MM.1S (cell line): ENCODE results near the gene HMCES.

Source experiments
- DNase-seq: peaks from one replicate; pipeline ENCODE4 v3.0.0-alpha.2; 2015
- H2AFZ ChIP-seq: fragments of 300-600 bp; sonication (generic); 2 replicates; pipeline ENCODE4 v1.6.0; 2016; ENCODE audit warnings: antibody characterized with exemption, low read length
- H3F3A ChIP-seq: fragments of 300-600 bp; sonication (generic); 2 replicates; pipeline ENCODE4 v1.6.1; 2016; ENCODE audit warnings: mild to moderate bottlenecking, antibody characterized with exemption, low read length, moderate library complexity, mixed read lengths; ENCODE audit not compliant: insufficient read depth
- H3K27ac ChIP-seq: fragments of 300-600 bp; sonication (generic); 2 replicates; pipeline ENCODE4 v1.5.1; 2016; ENCODE audit warnings: mild to moderate bottlenecking, low read length
- H3K27me3 ChIP-seq: fragments of 300-600 bp; sonication (generic); replicated peaks from 2 replicates; pipeline ENCODE4 v1.6.0; 2016; ENCODE audit warnings: low read length; ENCODE audit not compliant: insufficient read depth
- H3K36me3 ChIP-seq: fragments of 300-600 bp; sonication (generic); replicated peaks from 2 replicates; pipeline ENCODE4 v1.6.1; 2016; ENCODE audit warnings: mild to moderate bottlenecking, low read length, mixed read lengths; ENCODE audit not compliant: insufficient read depth
- H3K4me1 ChIP-seq: fragments of 300-600 bp; sonication (generic); 2 replicates; pipeline ENCODE4 v1.6.1; 2016; ENCODE audit warnings: low read length, mixed read lengths
- H3K4me2 ChIP-seq: fragments of 300-600 bp; sonication (generic); 2 replicates; pipeline ENCODE4 v1.6.0; 2016; ENCODE audit warnings: low read depth, low read length
- H3K4me3 ChIP-seq: fragments of 300-600 bp; sonication (generic); 2 replicates; pipeline ENCODE4 v1.5.1; 2016; ENCODE audit warnings: low read length, mixed read lengths
- H3K79me2 ChIP-seq: fragments of 300-600 bp; sonication (generic); 2 replicates; pipeline ENCODE4 v1.6.1; 2016; ENCODE audit warnings: mixed run types, low read length, mixed read lengths
- H3K9ac ChIP-seq: fragments of 300-600 bp; sonication (generic); 2 replicates; pipeline ENCODE4 v1.6.1; 2016; ENCODE audit warnings: low read length, mixed read lengths
- H3K9me2 ChIP-seq: fragments of 300-600 bp; sonication (generic); replicated peaks from 2 replicates; pipeline ENCODE4 v1.6.1; 2016; ENCODE audit warnings: mild to moderate bottlenecking, low read length, mixed read lengths; ENCODE audit not compliant: insufficient read depth
- H3K9me3 ChIP-seq: fragments of 300-600 bp; sonication (generic); replicated peaks from 2 replicates; pipeline ENCODE4 v1.6.1; 2016; ENCODE audit warnings: mild to moderate bottlenecking, low read length, mixed read lengths; ENCODE audit not compliant: insufficient read depth
- H4K20me1 ChIP-seq: fragments of 300-600 bp; sonication (generic); 2 replicates; pipeline ENCODE4 v1.6.1; 2016; ENCODE audit warnings: mild to moderate bottlenecking, low read length, moderate library complexity, mixed read lengths; ENCODE audit not compliant: insufficient read depth
- EZH2 ChIP-seq: fragments of 300-600 bp; sonication (generic); optimal IDR thresholded peaks from 2 replicates; pipeline ENCODE3; 2017; ENCODE audit warnings: low read depth, mild to moderate bottlenecking, antibody characterized with exemption, low read length, mixed read lengths
- EZH2phosphoT487 ChIP-seq: fragments of 300-600 bp; sonication (generic); IDR thresholded peaks from 2 replicates; pipeline ENCODE4 v1.6.1; 2018; ENCODE audit warnings: antibody characterized with exemption, low read length
- TF ChIP-seq, protein P1 (sequence below): fragments of 300-600 bp; sonication (generic); IDR thresholded peaks from 2 replicates; pipeline ENCODE4 v1.5.1; 2016; ENCODE audit warnings: antibody characterized with exemption, low read length, mixed read lengths

The HMCES gene

GRCh38 chr3:129317014-129317771, 38.5 kb downstream of the HMCES start:
- Histone ChIP-seq H3K27ac (peak overlapping the region; percentile 99), H3K4me1 (peaks cover 52% of the 10 kb centered on the region), H3K4me2 (peak overlapping the region; percentile 84), H3K9me3 (no peaks in the 10 kb centered on the region), H3K27me3 (no peaks in the 10 kb centered on the region), H3K9me2 (no peaks in the 10 kb centered on the region), H3K79me2 (peaks cover 43% of the 10 kb centered on the region), H3K9ac (peak overlapping the region; percentile 99), H3F3A (peaks cover 49% of the 10 kb centered on the region), H3K36me3 (no peaks in the 10 kb centered on the region), H4K20me1 (no peaks in the 10 kb centered on the region), H3K4me3 (peak overlapping the region; percentile 79), H2AFZ (peak overlapping the region; percentile 82)
- DNase-seq: peak; percentile 5
- TF ChIP-seq, protein P1, sequence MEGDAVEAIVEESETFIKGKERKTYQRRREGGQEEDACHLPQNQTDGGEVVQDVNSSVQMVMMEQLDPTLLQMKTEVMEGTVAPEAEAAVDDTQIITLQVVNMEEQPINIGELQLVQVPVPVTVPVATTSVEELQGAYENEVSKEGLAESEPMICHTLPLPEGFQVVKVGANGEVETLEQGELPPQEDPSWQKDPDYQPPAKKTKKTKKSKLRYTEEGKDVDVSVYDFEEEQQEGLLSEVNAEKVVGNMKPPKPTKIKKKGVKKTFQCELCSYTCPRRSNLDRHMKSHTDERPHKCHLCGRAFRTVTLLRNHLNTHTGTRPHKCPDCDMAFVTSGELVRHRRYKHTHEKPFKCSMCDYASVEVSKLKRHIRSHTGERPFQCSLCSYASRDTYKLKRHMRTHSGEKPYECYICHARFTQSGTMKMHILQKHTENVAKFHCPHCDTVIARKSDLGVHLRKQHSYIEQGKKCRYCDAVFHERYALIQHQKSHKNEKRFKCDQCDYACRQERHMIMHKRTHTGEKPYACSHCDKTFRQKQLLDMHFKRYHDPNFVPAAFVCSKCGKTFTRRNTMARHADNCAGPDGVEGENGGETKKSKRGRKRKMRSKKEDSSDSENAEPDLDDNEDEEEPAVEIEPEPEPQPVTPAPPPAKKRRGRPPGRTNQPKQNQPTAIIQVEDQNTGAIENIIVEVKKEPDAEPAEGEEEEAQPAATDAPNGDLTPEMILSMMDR: no peak
- TF ChIP-seq EZH2phosphoT487 (no peak), EZH2 (no peak)

- Histone ChIP-seq H3K9me2 (no peaks in the 10 kb centered on the region), H4K20me1 (no peaks in the 10 kb centered on the region), H3K4me3 (peak overlapping the region; percentile 79; the same call in 1 of the 2 replicates), H3K27ac (peak overlapping the region; percentile 99), H3K27me3 (no peaks in the 10 kb centered on the region), H3K36me3 (no peaks in the 10 kb centered on the region), H3K79me2 (peaks cover 43% of the 10 kb centered on the region), H3K9me3 (no peaks in the 10 kb centered on the region), H3K4me1 (peaks cover 46% of the 10 kb centered on the region), H3F3A (peaks cover 42% of the 10 kb centered on the region), H3K4me2 (peak overlapping the region; percentile 84), H2AFZ (no peak overlapping the region; the same call in 1 of the 2 replicates), H3K9ac (peak overlapping the region; percentile 99)
- TF ChIP-seq EZH2phosphoT487: no peak
- no peak for TF ChIP-seq EZH2
- TF ChIP-seq, protein P1: no peak
- peak; percentile 77 for DNase-seq
Measured at GRCh38 chr3:129317848-129318247, 39.2 kb downstream of the HMCES start.

- Histone ChIP-seq H4K20me1 (no peaks in the 10 kb centered on the region), H3K27me3 (no peaks in the 10 kb centered on the region), H3K4me1 (peaks cover 45% of the 10 kb centered on the region), H3F3A (peaks cover 42% of the 10 kb centered on the region), H3K4me2 (0 out of 2 replicates have a peak overlapping the region, but pooled peaks have one; percentile 84), H3K36me3 (no peaks in the 10 kb centered on the region), H3K9me2 (no peaks in the 10 kb centered on the region), H3K4me3 (no peak overlapping the region), H3K9me3 (no peaks in the 10 kb centered on the region), H2AFZ (no peak overlapping the region), H3K79me2 (peaks cover 43% of the 10 kb centered on the region), H3K9ac (no peak overlapping the region), H3K27ac (no peak overlapping the region)
- DNase-seq: no peak
- no peak for TF ChIP-seq EZH2phosphoT487
- TF ChIP-seq, protein P1: no peak
- no peak for TF ChIP-seq EZH2
Measured at GRCh38 chr3:129318921-129319320, 40.3 kb downstream of the HMCES start.
